Neuronal stem cell (in vitro differentiated cells): ENCODE results near the gene RDH14.

Experiments
- DNase-seq: peaks from one replicate; pipeline ENCODE4 v3.0.0-alpha.2; 2013; ENCODE audit warnings: low spot score
- H2AFZ ChIP-seq: one replicate; pipeline ENCODE4 v1.6.1; 2013; ENCODE audit warnings: mild to moderate bottlenecking, low read length, inconsistent platforms
- H2AK5ac ChIP-seq: 2 replicates; pipeline ENCODE4 v1.6.1; 2013; ENCODE audit warnings: low read depth, mild to moderate bottlenecking, inconsistent platforms, low read length, moderate library complexity, mixed read lengths
- H2BK120ac ChIP-seq: 2 replicates; pipeline ENCODE4 v1.6.1; 2013; ENCODE audit warnings: low read depth, mild to moderate bottlenecking, inconsistent platforms, low read length, moderate library complexity, mixed read lengths
- H2BK12ac ChIP-seq: one replicate; pipeline ENCODE4 v1.6.1; 2013; ENCODE audit warnings: low read length, inconsistent platforms
- H2BK15ac ChIP-seq: 2 replicates; pipeline ENCODE4 v1.6.1; 2013; ENCODE audit warnings: mild to moderate bottlenecking, low read length, inconsistent platforms, mixed read lengths
- H2BK5ac ChIP-seq: one replicate; pipeline ENCODE4 v1.6.1; 2013; ENCODE audit warnings: inconsistent platforms, mild to moderate bottlenecking, low read length, moderate library complexity
- H3K14ac ChIP-seq: one replicate; pipeline ENCODE4 v1.6.1; 2013; ENCODE audit warnings: low read length, inconsistent platforms
- H3K18ac ChIP-seq: 2 replicates; pipeline ENCODE4 v1.6.1; 2013; ENCODE audit warnings: low read length, inconsistent platforms
- H3K23ac ChIP-seq: 2 replicates; pipeline ENCODE4 v1.6.1; 2013; ENCODE audit warnings: low read depth, mild to moderate bottlenecking, mixed read lengths, low read length, inconsistent platforms; ENCODE audit not compliant: poor library complexity
- H3K27ac ChIP-seq: replicated peaks from 3 replicates; pipeline ENCODE4 v1.5.1; 2013; ENCODE audit warnings: low read length, inconsistent platforms
- H3K27me3 ChIP-seq, 3 experiments: 2 replicates each; pipeline ENCODE4 v1.6.1; 2013; ENCODE audit warnings: low read length in 3 of 3, mild to moderate bottlenecking in 2 of 3, inconsistent platforms in 1 of 3, low read depth in 1 of 3, mixed read lengths in 1 of 3, moderate library complexity in 1 of 3; ENCODE audit not compliant: control insufficient read depth in 3 of 3, insufficient read depth in 3 of 3
- H3K36me3 ChIP-seq, 2 donors: replicated peaks in 1 of 2; 2 replicates each; pipeline ENCODE4 v1.6.1; 2013; ENCODE audit warnings: low read length in 2 of 2; ENCODE audit not compliant: control insufficient read depth in 2 of 2, insufficient read depth in 2 of 2
- H3K4ac ChIP-seq: 2 replicates; pipeline ENCODE4 v1.6.1; 2013; ENCODE audit warnings: inconsistent platforms, mild to moderate bottlenecking, low read length, moderate library complexity
- H3K4me1 ChIP-seq, 2 donors: 1 replicate in 1 of 2; 2 replicates in 1 of 2; pipeline ENCODE4 v1.6.1; 2013; ENCODE audit warnings: low read length in 2 of 2, low read depth in 1 of 2; ENCODE audit not compliant: control insufficient read depth in 2 of 2, insufficient read depth in 1 of 2
- H3K4me2 ChIP-seq: one replicate; pipeline ENCODE4 v1.6.1; 2013; ENCODE audit warnings: mild to moderate bottlenecking, low read length, inconsistent platforms; ENCODE audit not compliant: insufficient read depth, poor library complexity, severe bottlenecking
- H3K4me3 ChIP-seq, 2 donors: 2 replicates each; pipeline ENCODE4 v1.5.1; 2013; ENCODE audit warnings: low read length in 2 of 2, mild to moderate bottlenecking in 2 of 2, inconsistent platforms in 1 of 2, moderate library complexity in 1 of 2
- H3K79me1 ChIP-seq: one replicate; pipeline ENCODE4 v1.6.1; 2013; ENCODE audit warnings: low read depth, mild to moderate bottlenecking, inconsistent platforms, low read length, moderate library complexity
- H3K9ac ChIP-seq: one replicate; pipeline ENCODE4 v1.6.1; 2013; ENCODE audit warnings: mild to moderate bottlenecking, low read depth, low read length, inconsistent platforms; ENCODE audit not compliant: poor library complexity
- H3K9me3 ChIP-seq, 2 donors: replicated peaks in 1 of 2; 2 replicates each; pipeline versions ENCODE3 to v1.6.1; 2013; ENCODE audit warnings: low read length in 2 of 2, mild to moderate bottlenecking in 2 of 2, inconsistent platforms in 1 of 2, low read depth in 1 of 2, mixed read lengths in 1 of 2, moderate library complexity in 1 of 2; ENCODE audit not compliant: control insufficient read depth in 2 of 2, insufficient read depth in 1 of 2
- H4K8ac ChIP-seq: one replicate; pipeline ENCODE4 v1.6.1; 2013; ENCODE audit warnings: low read depth, mild to moderate bottlenecking, inconsistent platforms, low read length, moderate library complexity
- H4K91ac ChIP-seq: one replicate; pipeline ENCODE4 v1.6.1; 2013; ENCODE audit warnings: low read length, low read depth, mild to moderate bottlenecking, inconsistent platforms; ENCODE audit not compliant: poor library complexity
- WGBS, 2 donors: extraction: QIAGEN DNeasy Blood & Tissue Kit; methylation state at CpG; one replicate each; pipeline ENCODE4 v1.1.7; 2013; ENCODE audit warnings: missing lambda C conversion rate in 2 of 2, mixed read lengths in 1 of 2; ENCODE audit not compliant: insufficient read length in 2 of 2, insufficient replicate concordance in 1 of 2; ENCODE audit errors: extremely low coverage in 2 of 2; 5-methylcytosine and 5-hydroxymethylcytosine counted together

RDH14 gene

GRCh38 chr2:18578033-18578432 lies 17.6 kb upstream of the RDH14 start:
- no peak overlapping the region for H2BK120ac ChIP-seq
- no peak overlapping the region for H3K4me3 ChIP-seq
- H3K79me1 ChIP-seq: no peaks in the 10 kb centered on the region
- H3K9ac ChIP-seq: no peak overlapping the region
- H3K4me1 ChIP-seq: no peaks in the 10 kb centered on the region
- H2AK5ac ChIP-seq: no peak overlapping the region
- no peak overlapping the region for H3K23ac ChIP-seq
- no peak overlapping the region for H3K4ac ChIP-seq
- no peak overlapping the region for H3K4me2 ChIP-seq
- no peak overlapping the region for H4K91ac ChIP-seq
- no peak overlapping the region for H4K8ac ChIP-seq
- H3K14ac ChIP-seq: no peak overlapping the region
- no peak overlapping the region for H2BK12ac ChIP-seq
- no peak for DNase-seq
- H2BK5ac ChIP-seq: no peak overlapping the region
- no peaks in the 10 kb centered on the region for H3K36me3 ChIP-seq
- H3K27ac ChIP-seq: no peak overlapping the region
- no peaks in the 10 kb centered on the region for H3K9me3 ChIP-seq
- no peaks in the 10 kb centered on the region for H3K27me3 ChIP-seq
- no peak overlapping the region for H2BK15ac ChIP-seq
- no peak overlapping the region for H3K18ac ChIP-seq
- no peak overlapping the region for H2AFZ ChIP-seq

- Histone ChIP-seq H4K8ac (no peak overlapping the region), H3K9ac (no peak overlapping the region), H2AK5ac (no peak overlapping the region), H3K9me3 (peaks cover 0 to 3% of the 10 kb centered on the region in 2 donors), H3K18ac (no peak overlapping the region), H3K23ac (no peak overlapping the region), H2AFZ (no peak overlapping the region), H3K4me2 (no peak overlapping the region), H4K91ac (no peak overlapping the region), H2BK5ac (no peak overlapping the region), H2BK120ac (no peak overlapping the region), H2BK12ac (no peak overlapping the region), H3K4me3 (no peak overlapping the region), H3K4me1 (no peaks in the 10 kb centered on the region), H3K4ac (no peak overlapping the region), H2BK15ac (no peak overlapping the region), H3K36me3 (no peaks in the 10 kb centered on the region), H3K14ac (no peak overlapping the region), H3K27me3 (no peaks in the 10 kb centered on the region), H3K27ac (no peak overlapping the region), H3K79me1 (no peaks in the 10 kb centered on the region)
- no CpG with 5 or more reads among the region's 1 CpG for WGBS, 2 donors
- no peak for DNase-seq
Measured at GRCh38 chr2:18566145-18566769, 5.8 kb upstream of the RDH14 start.

GRCh38 chr2:18560797-18561085 lies 288 bp upstream of the RDH14 start:
- Histone ChIP-seq H3K4me1 (peaks cover 2 to 4% of the 10 kb centered on the region in 2 donors), H3K18ac (peak overlapping the region; percentile 27), H3K4ac (no peak overlapping the region), H3K27ac (no peak overlapping the region), H3K14ac (no peak overlapping the region), H4K91ac (no peak overlapping the region), H3K4me2 (peak overlapping the region; percentile 76), H3K23ac (peak overlapping the region; percentile 86), H2BK12ac (no peak overlapping the region), H2AK5ac (no peak overlapping the region), H2BK15ac (no peak overlapping the region), H3K27me3 (no peaks in the 10 kb centered on the region), H3K36me3 (peaks cover 0 to 27% of the 10 kb centered on the region in 2 donors), H2AFZ (peak overlapping the region; percentile 91), H3K79me1 (no peaks in the 10 kb centered on the region), H3K9ac (no peak overlapping the region), H2BK5ac (no peak overlapping the region), H2BK120ac (no peak overlapping the region), H4K8ac (no peak overlapping the region), H3K4me3 (peak overlapping the region; percentile 60 to 83), H3K9me3 (peaks cover 0 to 3% of the 10 kb centered on the region in 2 donors)
- WGBS, 2 donors: no CpG with 5 or more reads among the region's 3 CpGs
- DNase-seq: no peak

DNA sequence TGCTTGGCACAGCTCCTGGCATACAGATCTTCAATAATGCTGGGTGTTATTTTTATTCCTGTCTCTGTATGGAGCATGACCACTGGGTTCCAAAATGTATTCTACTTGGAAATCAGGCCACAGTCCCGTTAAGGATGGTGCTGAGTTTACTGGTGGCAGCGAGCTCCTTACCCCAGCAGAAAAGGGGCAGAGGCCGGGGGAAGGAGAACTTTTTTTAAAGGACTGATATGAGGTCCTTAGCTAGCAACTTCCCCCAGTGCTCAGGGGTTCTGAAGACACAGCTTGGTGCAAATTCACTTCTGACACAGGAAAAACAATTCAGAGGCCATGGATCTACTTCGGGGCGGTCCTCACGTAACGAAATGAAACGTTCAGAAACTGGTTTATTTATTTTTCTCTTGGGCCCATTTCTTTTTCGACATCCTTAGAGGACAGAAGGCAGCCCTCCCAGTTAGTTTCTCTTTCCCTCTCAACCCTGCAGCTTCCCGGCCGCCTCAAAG lies 872 bp downstream of the RDH14 start:
- Histone ChIP-seq H3K4me1 (peaks cover 2 to 4% of the 10 kb centered on the region in 2 donors), H2AFZ (peak overlapping the region; percentile 91), H3K4ac (no peak overlapping the region), H4K91ac (no peak overlapping the region), H3K14ac (no peak overlapping the region), H3K27ac (no peak overlapping the region), H2BK120ac (no peak overlapping the region), H3K9ac (peak overlapping the region; percentile 85), H2BK5ac (peak overlapping the region; percentile 93), H3K36me3 (peaks cover 2 to 39% of the 10 kb centered on the region in 2 donors), H3K9me3 (peaks cover 0 to 3% of the 10 kb centered on the region in 2 donors), H3K79me1 (no peaks in the 10 kb centered on the region), H2AK5ac (no peak overlapping the region), H3K4me3 (peak overlapping the region; percentile 60 to 99), H3K23ac (peak overlapping the region; percentile 86), H3K27me3 (no peaks in the 10 kb centered on the region), H2BK15ac (no peak overlapping the region), H3K4me2 (peak overlapping the region; percentile 38), H2BK12ac (no peak overlapping the region), H4K8ac (no peak overlapping the region), H3K18ac (no peak overlapping the region)
- peak; percentile 2 for DNase-seq
- no CpG with 5 or more reads among the region's 11 CpGs for WGBS, 2 donors
